Caco-2 (cell line): Measurements from ENCODE around the gene SPOCK3. TPM values are rescaled to one million over a fixed set of nuclear protein-coding genes. Genes with fewer than 3 reads are reported as not detected.
"Not testable (repeated sequence)": the region's sequence is repeated elsewhere in the genome, so short reads cannot be mapped to it uniquely, and the experiment has no call there.

Source experiments
- BruUV-seq: library from RNA; stranded (reverse); fragments of 400-500 nt; replicated peaks from 2 replicates; lab custom pipeline; 2021; lab: Mats Ljungman, UMichigan
- CTCF ChIA-PET: fragments of 300-600 bp; sonication (Branson Sonifier 250); formaldehyde crosslinking; loops from one replicate; lab custom pipeline; 2022; ENCODE audit warnings: antibody characterized with exemption; lab: Charles Lee
- POLR2A ChIA-PET: fragments of 300-600 bp; sonication (Branson Sonifier 250); formaldehyde crosslinking; loops from one replicate; lab custom pipeline; 2022; ENCODE audit warnings: antibody characterized with exemption; lab: Charles Lee
- DNase-seq, 2 experiments: peaks; one replicate each; pipeline versions ENCODE4 v3.0.0 to v3.0.0-alpha.2; 2020 to 2022
- H3K27me3 ChIP-seq: replicated peaks from 2 replicates; pipeline ENCODE4 v1.6.0; 2011; ENCODE audit warnings: low read length; ENCODE audit not compliant: control insufficient read depth, insufficient read depth
- H3K36me3 ChIP-seq: 2 replicates; pipeline ENCODE4 v1.5.1; 2011; ENCODE audit warnings: low read length; ENCODE audit not compliant: control insufficient read depth, insufficient read depth
- H3K4me1 ChIP-seq: fragments of 250-450 bp; sonication (Bioruptor Pico); 2 replicates; pipeline ENCODE4 v1.5.1; 2020; ENCODE audit warnings: mild to moderate bottlenecking
- H3K4me3 ChIP-seq: 2 replicates; pipeline ENCODE4 v1.5.1; 2011; ENCODE audit warnings: low read depth, mild to moderate bottlenecking, control low read depth, low read length
- H3K9me3 ChIP-seq: fragments of 250-450 bp; sonication (Bioruptor Pico); 2 replicates; pipeline ENCODE4 v1.5.1; 2020; ENCODE audit warnings: mild to moderate bottlenecking, moderate library complexity
- H3K27ac Mint-ChIP-seq: one replicate; pipeline ENCODE4 v1.8.0; 2022; ENCODE audit warnings: mixed read lengths; ENCODE audit not compliant: unreplicated experiment
- H3K27me3 Mint-ChIP-seq: one replicate; pipeline ENCODE4 v1.8.0; 2022; ENCODE audit warnings: mixed read lengths; ENCODE audit not compliant: insufficient read depth, unreplicated experiment
- H3K36me3 Mint-ChIP-seq: one replicate; pipeline ENCODE4 v1.8.0; 2022; ENCODE audit warnings: mild to moderate bottlenecking, mixed read lengths; ENCODE audit not compliant: insufficient read depth, unreplicated experiment
- H3K4me1 Mint-ChIP-seq: one replicate; pipeline ENCODE4 v1.8.0; 2022; ENCODE audit warnings: low read depth, mixed read lengths; ENCODE audit not compliant: unreplicated experiment
- H3K4me3 Mint-ChIP-seq: one replicate; pipeline ENCODE4 v1.8.0; 2022; ENCODE audit warnings: mild to moderate bottlenecking, moderate library complexity, mixed read lengths; ENCODE audit not compliant: unreplicated experiment
- H3K9me3 Mint-ChIP-seq: one replicate; pipeline ENCODE4 v1.8.0; 2022; ENCODE audit warnings: mixed read lengths; ENCODE audit not compliant: unreplicated experiment
- intact Hi-C: fragments of 100-400 bp; cut with micrococcal nuclease; formaldehyde crosslinking; loops from one replicate; pipeline ENCODE4 v1.10.0; 2022; ENCODE audit not compliant: unreplicated experiment
- total RNA-seq: library from RNA; stranded (reverse); gene quantifications from 2 replicates; pipeline ENCODE4 v1.2.3, GENCODE V29; 2022
- TF ChIP-seq, protein P1 (sequence below), 2 experiments: fragments of 200-600 bp in 1 of 2; IDR thresholded peaks; 1 replicate in 1 of 2; 2 replicates in 1 of 2; pipeline versions ENCODE4 v1.5.1 to v1.8.0; 2011 to 2022; ENCODE audit warnings: antibody characterized with exemption in 1 of 2, control low read depth in 1 of 2, inconsistent platforms in 1 of 2, low read depth in 1 of 2, low read length in 1 of 2, mild to moderate bottlenecking in 1 of 2, moderate library complexity in 1 of 2; ENCODE audit not compliant: insufficient read depth in 1 of 2, severe bottlenecking in 1 of 2, unreplicated experiment in 1 of 2

Gene SPOCK3
- total RNA-seq, 1 experiment from 2014 or later = 1.3 TPM

DNA sequence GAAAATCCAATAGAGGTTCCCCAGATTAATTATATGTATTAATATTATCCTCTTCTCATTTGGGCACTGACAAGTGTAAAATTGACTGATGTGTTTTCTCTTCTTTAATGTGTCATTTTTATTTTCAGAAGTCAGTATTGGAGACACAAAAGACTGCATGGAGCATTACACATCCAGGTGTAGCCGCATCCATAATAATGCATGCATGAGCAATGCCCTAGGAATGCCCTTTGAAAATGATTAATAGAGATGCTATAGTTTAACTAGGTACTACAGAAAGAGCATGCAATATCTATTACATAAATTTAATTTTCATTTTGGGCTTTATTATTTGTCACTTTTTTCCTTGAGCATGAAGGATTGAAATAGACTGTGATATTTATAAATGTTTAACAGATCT lies 509.9 kb downstream of the SPOCK3 start:
- no peaks in the 10 kb centered on the region for H3K4me1 Mint-ChIP-seq
- Histone ChIP-seq H3K4me1 (no peaks in the 10 kb centered on the region), H3K9me3 (no peaks in the 10 kb centered on the region), H3K4me3 (no peak overlapping the region), H3K27me3 (no peaks in the 10 kb centered on the region), H3K36me3 (no peaks in the 10 kb centered on the region)
- BruUV-seq = no TSS peak
- intact Hi-C loops = no loop called here
- no peaks in the 10 kb centered on the region for H3K36me3 Mint-ChIP-seq
- ChIA-PET CTCF (no interaction called here), POLR2A (no interaction called here)
- TF ChIP-seq, protein P1, sequence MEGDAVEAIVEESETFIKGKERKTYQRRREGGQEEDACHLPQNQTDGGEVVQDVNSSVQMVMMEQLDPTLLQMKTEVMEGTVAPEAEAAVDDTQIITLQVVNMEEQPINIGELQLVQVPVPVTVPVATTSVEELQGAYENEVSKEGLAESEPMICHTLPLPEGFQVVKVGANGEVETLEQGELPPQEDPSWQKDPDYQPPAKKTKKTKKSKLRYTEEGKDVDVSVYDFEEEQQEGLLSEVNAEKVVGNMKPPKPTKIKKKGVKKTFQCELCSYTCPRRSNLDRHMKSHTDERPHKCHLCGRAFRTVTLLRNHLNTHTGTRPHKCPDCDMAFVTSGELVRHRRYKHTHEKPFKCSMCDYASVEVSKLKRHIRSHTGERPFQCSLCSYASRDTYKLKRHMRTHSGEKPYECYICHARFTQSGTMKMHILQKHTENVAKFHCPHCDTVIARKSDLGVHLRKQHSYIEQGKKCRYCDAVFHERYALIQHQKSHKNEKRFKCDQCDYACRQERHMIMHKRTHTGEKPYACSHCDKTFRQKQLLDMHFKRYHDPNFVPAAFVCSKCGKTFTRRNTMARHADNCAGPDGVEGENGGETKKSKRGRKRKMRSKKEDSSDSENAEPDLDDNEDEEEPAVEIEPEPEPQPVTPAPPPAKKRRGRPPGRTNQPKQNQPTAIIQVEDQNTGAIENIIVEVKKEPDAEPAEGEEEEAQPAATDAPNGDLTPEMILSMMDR (IDR thresholded peaks at IDR 0.05; ENCODE audit: insufficient read depth in 1 of 2, low read depth in 1 of 2, low read length in 1 of 2, severe bottlenecking in 1 of 2, unreplicated experiment in 1 of 2) = no peak
- no peaks in the 10 kb centered on the region for H3K27me3 Mint-ChIP-seq
- no peak overlapping the region for H3K27ac Mint-ChIP-seq
- no peaks in the 10 kb centered on the region for H3K9me3 Mint-ChIP-seq
- no peak for DNase-seq
- no peak overlapping the region for H3K4me3 Mint-ChIP-seq

DNA sequence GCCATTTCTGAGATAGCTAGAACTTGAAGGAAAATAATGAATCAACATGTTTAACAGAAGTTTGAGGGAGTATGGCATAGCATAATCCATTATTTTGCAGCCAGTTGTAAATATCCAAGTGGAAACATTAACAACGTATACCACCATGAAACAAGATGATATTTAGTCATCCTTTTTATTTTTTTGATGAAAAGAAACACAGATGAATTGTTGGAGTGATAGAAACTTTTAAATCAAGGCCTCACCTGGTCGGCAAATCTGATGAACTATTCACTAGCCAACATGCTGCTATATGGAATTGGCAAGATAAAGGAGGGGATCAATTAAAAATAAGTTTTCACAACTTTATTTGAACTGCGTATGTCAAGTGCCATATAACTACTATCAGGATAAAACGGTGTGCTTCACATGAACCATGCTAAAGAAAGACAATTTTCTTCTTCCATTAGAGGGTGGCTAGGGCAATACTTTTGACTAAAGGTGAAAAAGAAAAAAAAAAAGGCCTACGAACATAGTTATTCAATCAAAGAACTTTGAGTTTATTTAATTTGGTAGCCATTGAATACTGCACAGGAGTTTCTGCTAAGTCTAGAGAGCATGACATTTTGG lies 510.7 kb downstream of the SPOCK3 start:
- H3K9me3 ChIP-seq = no peaks in the 10 kb centered on the region
- H3K27ac Mint-ChIP-seq = no peak overlapping the region
- H3K27me3 Mint-ChIP-seq = no peaks in the 10 kb centered on the region
- H3K27me3 ChIP-seq = no peaks in the 10 kb centered on the region
- H3K4me1 ChIP-seq = no peaks in the 10 kb centered on the region
- H3K36me3 Mint-ChIP-seq = no peaks in the 10 kb centered on the region
- ChIA-PET POLR2A (no interaction called here), CTCF (no interaction called here)
- no TSS peak for BruUV-seq
- intact Hi-C loops = no loop called here
- H3K36me3 ChIP-seq = no peaks in the 10 kb centered on the region
- H3K9me3 Mint-ChIP-seq = no peaks in the 10 kb centered on the region
- no peak for DNase-seq
- no peak overlapping the region for H3K4me3 Mint-ChIP-seq
- H3K4me1 Mint-ChIP-seq = no peaks in the 10 kb centered on the region
- H3K4me3 ChIP-seq = no peak overlapping the region
- TF ChIP-seq, protein P1 (IDR thresholded peaks at IDR 0.05; ENCODE audit: insufficient read depth in 1 of 2, low read depth in 1 of 2, low read length in 1 of 2, severe bottlenecking in 1 of 2, unreplicated experiment in 1 of 2) = no peak

DNA sequence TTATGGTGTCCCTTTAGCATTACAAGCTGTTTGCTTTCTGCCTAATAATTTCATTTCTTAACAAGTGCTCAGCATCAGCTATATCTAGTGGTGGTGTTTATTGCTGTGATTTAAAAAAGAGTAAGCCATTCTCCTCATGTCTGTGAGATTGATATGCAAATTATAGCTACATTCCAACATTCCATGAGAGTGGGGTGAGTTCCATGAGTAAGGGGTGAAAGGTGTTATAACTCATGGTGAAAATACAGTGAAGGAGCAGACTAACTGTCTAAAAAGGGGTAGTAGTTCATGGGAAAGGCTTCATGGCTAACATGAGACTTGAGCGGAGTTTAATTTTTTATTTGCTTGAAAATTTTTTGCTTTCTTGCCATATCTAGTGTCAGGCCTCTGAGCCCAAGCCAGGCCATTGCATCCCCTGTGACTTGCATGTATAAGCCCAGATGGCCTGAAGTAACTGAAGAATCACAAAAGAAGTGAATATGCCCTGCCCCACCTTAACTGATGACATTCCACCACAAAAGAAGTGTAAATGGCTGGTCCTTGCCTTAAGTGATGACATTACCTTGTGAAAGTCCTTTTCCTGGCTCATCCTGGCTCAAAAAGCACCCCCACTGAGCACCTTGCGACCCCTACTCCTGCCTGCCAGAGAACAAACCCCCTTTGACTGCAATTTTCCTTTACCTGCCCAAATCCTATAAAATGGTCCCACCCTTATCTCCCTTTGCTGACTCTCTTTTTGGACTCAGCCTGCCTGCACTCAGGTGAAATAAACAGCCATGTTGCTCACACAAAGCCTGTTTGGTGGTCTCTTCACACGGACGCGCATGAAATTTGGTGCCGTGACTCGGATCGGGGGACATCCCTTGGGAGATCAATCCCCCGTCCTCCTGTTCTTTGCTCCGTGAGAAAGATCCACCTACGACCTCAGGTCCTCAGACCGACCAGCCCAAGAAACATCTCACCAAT lies 518.3 kb downstream of the SPOCK3 start:
- intact Hi-C loops, H3K36me3 Mint-ChIP-seq, BruUV-seq, DNase-seq, H3K9me3 Mint-ChIP-seq, H3K9me3 ChIP-seq, H3K4me3 Mint-ChIP-seq, H3K36me3 ChIP-seq, H3K4me3 ChIP-seq, H3K4me1 Mint-ChIP-seq, H3K4me1 ChIP-seq, H3K27ac Mint-ChIP-seq, CTCF ChIA-PET, H3K27me3 ChIP-seq: not testable (repeated sequence)
- peaks cover 11% of the 10 kb centered on the region for H3K27me3 Mint-ChIP-seq
- POLR2A ChIA-PET = interaction anchor here (0.7 kb wide), 1 partner anchor 57 kb away, joined by 3 read pairs; no protein-coding TSS in a partner anchor
